ENCODE data around the gene FKBP1B. TPM values are rescaled to one million over a fixed set of nuclear protein-coding genes. Genes with fewer than 3 reads are reported as not detected.

FKBP1B gene
- total RNA-seq, 1 experiment from 2014 or later, result 3.7 TPM

- POLR2A ChIA-PET (ENCODE audit: low non-redundant PET), result no interaction called here
- no peaks in the 10 kb centered on the region for H3K9me3 ChIP-seq (ENCODE audit: low read depth, low read length, poor library complexity, severe bottlenecking)
- H3K36me3 ChIP-seq (ENCODE audit: insufficient read depth, low read length, poor library complexity, severe bottlenecking), result peaks cover 16% of the 10 kb centered on the region
- intact Hi-C loops (cut with micrococcal nuclease; ENCODE audit: unreplicated experiment), result loop anchor here (5.0 kb wide), 1 partner anchor 256 kb away; no protein-coding TSS in a partner anchor
- no peak overlapping the region for H3K27ac ChIP-seq (ENCODE audit: low read depth, low read length, poor library complexity, severe bottlenecking)
- peaks cover 7% of the 10 kb centered on the region for H3K4me1 ChIP-seq (ENCODE audit: insufficient read depth, low read length, poor library complexity, severe bottlenecking)
- no peak for TF ChIP-seq EZH2 (IDR thresholded peaks at IDR 0.05; ENCODE audit: borderline replicate concordance, low read depth, low read length, poor library complexity, severe bottlenecking)
- no peak for TF ChIP-seq CTCF (conservative IDR thresholded peaks at IDR 0.05; ENCODE audit: low read depth, low read length)
- no peak for DNase-seq (ENCODE audit: low spot score)
- no TSS peak for BruUV-seq (replicated peaks)
- H3K27me3 ChIP-seq (replicated peaks; ENCODE audit: insufficient read depth, low read depth, low read length, poor library complexity), result no peaks in the 10 kb centered on the region
- H3K4me3 ChIP-seq (ENCODE audit: low read depth, low read length, poor library complexity, severe bottlenecking), result peak overlapping the region; percentile 82
- CTCF ChIA-PET, result no interaction called here
Observed at GRCh38 chr2:24077879-24078278, 28.3 kb downstream of the FKBP1B start.

GRCh38 chr2:24080701-24081100 is 31.2 kb downstream of the FKBP1B start:
- no TSS peak for BruUV-seq (replicated peaks)
- ChIA-PET POLR2A (ENCODE audit: low non-redundant PET) (interaction anchor here (0.5 kb wide), 1 partner anchor 738 kb away, joined by 3 read pairs; no protein-coding TSS in a partner anchor), CTCF (no interaction called here)
- no peaks in the 10 kb centered on the region for H3K27me3 ChIP-seq (replicated peaks; ENCODE audit: insufficient read depth, low read depth, low read length, poor library complexity)
- no peaks in the 10 kb centered on the region for H3K9me3 ChIP-seq (ENCODE audit: low read depth, low read length, poor library complexity, severe bottlenecking)
- intact Hi-C loops (cut with micrococcal nuclease; ENCODE audit: unreplicated experiment), result loop anchor here (5.0 kb wide), 2 partner anchors 153 to 302 kb away; partner anchors contain the start of gene ATAD2B
- H3K4me3 ChIP-seq (ENCODE audit: low read depth, low read length, poor library complexity, severe bottlenecking), result no peak overlapping the region
- no peaks in the 10 kb centered on the region for H3K36me3 ChIP-seq (ENCODE audit: insufficient read depth, low read length, poor library complexity, severe bottlenecking)
- H3K27ac ChIP-seq (ENCODE audit: low read depth, low read length, poor library complexity, severe bottlenecking), result no peak overlapping the region
- TF ChIP-seq EZH2 (IDR thresholded peaks at IDR 0.05; ENCODE audit: borderline replicate concordance, low read depth, low read length, poor library complexity, severe bottlenecking) (no peak), CTCF (conservative IDR thresholded peaks at IDR 0.05; ENCODE audit: low read depth, low read length) (no peak)
- DNase-seq (ENCODE audit: low spot score), result no peak
- H3K4me1 ChIP-seq (ENCODE audit: insufficient read depth, low read length, poor library complexity, severe bottlenecking), result peaks cover 4% of the 10 kb centered on the region

- BruUV-seq (replicated peaks), result no TSS peak
- intact Hi-C loops (cut with micrococcal nuclease; ENCODE audit: unreplicated experiment), result loop anchor here (5.0 kb wide), 2 partner anchors 156 to 299 kb away; partner anchors contain the start of gene ATAD2B
- no peaks in the 10 kb centered on the region for H3K9me3 ChIP-seq (ENCODE audit: low read depth, low read length, poor library complexity, severe bottlenecking)
- no peaks in the 10 kb centered on the region for H3K36me3 ChIP-seq (ENCODE audit: insufficient read depth, low read length, poor library complexity, severe bottlenecking)
- no peaks in the 10 kb centered on the region for H3K27me3 ChIP-seq (replicated peaks; ENCODE audit: insufficient read depth, low read depth, low read length, poor library complexity)
- no peak overlapping the region for H3K4me3 ChIP-seq (ENCODE audit: low read depth, low read length, poor library complexity, severe bottlenecking)
- no peak overlapping the region for H3K27ac ChIP-seq (ENCODE audit: low read depth, low read length, poor library complexity, severe bottlenecking)
- TF ChIP-seq CTCF (conservative IDR thresholded peaks at IDR 0.05; ENCODE audit: low read depth, low read length) (no peak), EZH2 (IDR thresholded peaks at IDR 0.05; ENCODE audit: borderline replicate concordance, low read depth, low read length, poor library complexity, severe bottlenecking) (no peak)
- ChIA-PET POLR2A (ENCODE audit: low non-redundant PET) (no interaction called here), CTCF (interaction anchor here (1.0 to 1.5 kb wide), 3 partner anchors 36 to 247 kb away, joined by 5 to 10 read pairs (median 9); partner anchors contain the start of genes ATAD2B and WDCP)
- peaks cover 4% of the 10 kb centered on the region for H3K4me1 ChIP-seq (ENCODE audit: insufficient read depth, low read length, poor library complexity, severe bottlenecking)
- DNase-seq (ENCODE audit: low spot score), result no peak
Observed at GRCh38 chr2:24082787-24083566, 33.4 kb downstream of the FKBP1B start.

All from A673 (cell line).